Endothelial cell of umbilical vein (primary cell): Measurements from ENCODE around the gene PDCL2. TPM values are rescaled to one million over a fixed set of nuclear protein-coding genes. Genes with fewer than 3 reads are reported as not detected.

ENCODE experiments used
- BruUV-seq: library from RNA; stranded (reverse); fragments of 400-500 nt; replicated peaks from 2 replicates; lab custom pipeline; 2021; lab: Mats Ljungman, UMichigan
- CTCF ChIA-PET: fragments of 300-600, 350-600 bp; sonication (Branson Sonifier 250); formaldehyde crosslinking; loops from one replicate; lab custom pipeline; 2021; ENCODE audit warnings: antibody characterized with exemption, inconsistent platforms; lab: Charles Lee
- POLR2A ChIA-PET: fragments of 300-600, 350-600 bp; sonication (Branson Sonifier 250); formaldehyde crosslinking; loops from one replicate; lab custom pipeline; 2021; ENCODE audit warnings: antibody characterized with exemption, inconsistent platforms; lab: Charles Lee
- DNase-seq: peaks from one replicate; pipeline ENCODE4 v3.0.0-alpha.2; 2011; ENCODE audit warnings: low read depth, low spot score
- FAIRE-seq: peaks from 2 replicates; lab custom pipeline; 2011; peaks lifted over from hg19 to GRCh38; lab: Jason Lieb, UNC
- H2AFZ ChIP-seq: 2 replicates; pipeline ENCODE4 v1.6.0; 2012; ENCODE audit warnings: low read depth, low read length, control low read depth, inconsistent platforms
- H3K27ac ChIP-seq: 2 replicates; pipeline ENCODE4 v1.5.1; 2011; ENCODE audit warnings: low read depth, mild to moderate bottlenecking, control low read depth, low read length, moderate library complexity; ENCODE audit not compliant: insufficient read depth
- H3K27me3 ChIP-seq, 2 experiments: 2 replicates each; pipeline versions ENCODE4 v1.6.0 to v1.6.1; 2011; ENCODE audit warnings: low read length in 2 of 2, mixed read lengths in 1 of 2; ENCODE audit not compliant: control insufficient read depth in 2 of 2, insufficient read depth in 2 of 2
- H3K36me3 ChIP-seq, 2 experiments: 2 replicates in 1 of 2; 3 replicates in 1 of 2; pipeline ENCODE4 v1.5.1; 2011; ENCODE audit warnings: low read length in 2 of 2, mild to moderate bottlenecking in 1 of 2, moderate library complexity in 1 of 2; ENCODE audit not compliant: control insufficient read depth in 2 of 2, insufficient read depth in 2 of 2; ENCODE audit errors: extremely low read depth in 1 of 2
- H3K4me1 ChIP-seq: 3 replicates; pipeline ENCODE4 v1.5.1; 2011; ENCODE audit warnings: mild to moderate bottlenecking, low read length; ENCODE audit not compliant: control insufficient read depth, insufficient read depth; ENCODE audit errors: extremely low read depth
- H3K4me2 ChIP-seq: 2 replicates; pipeline ENCODE4 v1.6.1; 2011; ENCODE audit warnings: low read length, control low read depth, mixed read lengths; ENCODE audit not compliant: insufficient read depth
- H3K4me3 ChIP-seq, 3 experiments: fragments of 200-600 bp in 1 of 3; sonication (generic), shearing (Covaris generic) in 1 of 3; replicated peaks in 1 of 3; 2 replicates each; pipeline ENCODE4 v1.5.1; 2011 to 2016; ENCODE audit warnings: control low read depth in 3 of 3, low read length in 3 of 3, mild to moderate bottlenecking in 2 of 3, inconsistent platforms in 1 of 3, low read depth in 1 of 3, moderate library complexity in 1 of 3; ENCODE audit not compliant: insufficient read depth in 1 of 3
- H3K79me2 ChIP-seq: 2 replicates; pipeline ENCODE4 v1.6.0; 2012; ENCODE audit warnings: low read length, inconsistent platforms; ENCODE audit not compliant: control insufficient read depth, insufficient read depth
- H3K9ac ChIP-seq: replicated peaks from 2 replicates; pipeline ENCODE3; 2011; ENCODE audit warnings: low read length, control low read depth; ENCODE audit not compliant: insufficient read depth; ENCODE audit errors: extremely low read depth
- H3K9me1 ChIP-seq: replicated peaks from 3 replicates; pipeline ENCODE4 v1.6.0; 2011; ENCODE audit warnings: mild to moderate bottlenecking, low read length; ENCODE audit not compliant: control insufficient read depth, insufficient read depth; ENCODE audit errors: extremely low read depth
- H3K9me3 ChIP-seq: replicated peaks from 2 replicates; pipeline ENCODE4 v1.5.1; 2012; ENCODE audit warnings: low read length, inconsistent platforms; ENCODE audit not compliant: control insufficient read depth, insufficient read depth
- H4K20me1 ChIP-seq: replicated peaks from 2 replicates; pipeline ENCODE3; 2011; ENCODE audit warnings: mild to moderate bottlenecking, low read length; ENCODE audit not compliant: control insufficient read depth, insufficient read depth; ENCODE audit errors: extremely low read depth
- EZH2 ChIP-seq: IDR thresholded peaks from 2 replicates; pipeline ENCODE4 v1.6.1; 2012; ENCODE audit warnings: borderline replicate concordance, low read depth, mild to moderate bottlenecking, moderate library complexity, low read length, inconsistent platforms; ENCODE audit not compliant: severe bottlenecking
- FOS ChIP-seq: IDR thresholded peaks from 2 replicates; pipeline ENCODE4 v1.6.1; 2011; ENCODE audit warnings: mild to moderate bottlenecking, low read length, moderate library complexity, borderline replicate concordance; ENCODE audit not compliant: insufficient read depth
- GATA2 ChIP-seq: IDR thresholded peaks from 2 replicates; pipeline ENCODE4 v1.7.0; 2011; ENCODE audit warnings: low read depth, mild to moderate bottlenecking, moderate library complexity, mixed read lengths, low read length; ENCODE audit not compliant: insufficient read length, insufficient read depth
- JUN ChIP-seq: IDR thresholded peaks from 2 replicates; pipeline ENCODE4 v1.6.1; 2011; ENCODE audit warnings: borderline replicate concordance, low read depth; ENCODE audit not compliant: insufficient read length, insufficient read depth
- MYC ChIP-seq: IDR thresholded peaks from one replicate; pipeline ENCODE4 v1.6.1; 2011; ENCODE audit warnings: mild to moderate bottlenecking, low read depth, low read length
- POLR2A ChIP-seq: IDR thresholded peaks from 2 replicates; pipeline ENCODE4 v1.6.1; 2012; ENCODE audit warnings: low read depth, mild to moderate bottlenecking, control low read depth, low read length
- POLR2AphosphoS5 ChIP-seq: IDR thresholded peaks from 2 replicates; pipeline ENCODE4 v1.6.1; 2012; ENCODE audit warnings: low read depth, mild to moderate bottlenecking, control low read depth, low read length, moderate library complexity; ENCODE audit not compliant: insufficient read depth
- dilution Hi-C: fragments of 300-500 bp; cut with MboI; formaldehyde crosslinking; loops from one replicate; pipeline ENCODE4 v1.15.0; 2019; ENCODE audit warnings: low sequenced_read_pairs; ENCODE audit not compliant: extremely low pct_ligation_motif_present
- intact Hi-C: fragments of 100-400 bp; cut with micrococcal nuclease; formaldehyde crosslinking; loops from one replicate; pipeline ENCODE4 v1.10.0; 2022
- polyA plus RNA-seq, 4 experiments: library from polyadenylated mRNA; depleted of rRNA in 3 of 4; stranded (reverse) in 3 of 4; unstranded in 1 of 4; fragments of >200 nt; gene quantifications; 2 replicates each; pipeline versions ENCODE4 v1.2.1 to v1.2.3, GENCODE V29; 2011 to 2012; ENCODE audit warnings: missing spikeins in 1 of 4
- total RNA-seq: library from RNA; stranded (reverse); gene quantifications from 2 replicates; pipeline ENCODE4 v1.2.3, GENCODE V29; 2021
- TF ChIP-seq, protein P1 (sequence below), 2 donors: IDR thresholded peaks; 1 replicate in 1 of 2; 2 replicates in 1 of 2; pipeline ENCODE4 v1.5.1; 2011; ENCODE audit warnings: low read length in 2 of 2, mild to moderate bottlenecking in 2 of 2, moderate library complexity in 2 of 2, control low read depth in 1 of 2, inconsistent platforms in 1 of 2, low read depth in 1 of 2; ENCODE audit not compliant: insufficient read depth in 1 of 2; ENCODE audit errors: extremely low read depth in 1 of 2
- TF ChIP-seq, protein P2 (sequence below): IDR thresholded peaks from 2 replicates; pipeline ENCODE4 v1.6.1; 2011; ENCODE audit not compliant: insufficient read depth, insufficient read length

PDCL2 gene
- total and polyA plus RNA-seq, 2 donors (not counting 3 experiments of a cell fraction or from before 2014, with no cell fraction given), result not detected

DNA sequence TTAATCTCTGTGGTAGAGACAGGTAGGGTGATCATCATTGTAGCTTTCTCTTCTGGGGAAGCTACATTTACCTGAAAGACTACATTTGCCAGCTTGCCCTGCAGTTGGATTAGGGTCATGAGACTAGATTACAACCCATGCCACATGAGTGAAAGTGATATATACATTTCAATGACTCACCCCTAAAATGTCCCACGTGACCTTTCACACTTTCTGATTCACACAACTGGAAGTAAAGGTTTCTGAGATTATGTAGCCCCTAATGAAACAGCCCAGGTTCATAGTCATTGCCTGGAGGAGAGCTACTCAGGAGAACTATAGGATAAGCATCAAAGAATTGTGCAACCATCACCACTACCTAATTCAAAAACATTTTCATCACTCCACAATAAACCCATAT, 17.8 kb downstream of the PDCL2 start:
- intact Hi-C loops (no loop called here), dilution Hi-C loops (no loop called here)
- no peaks in the 10 kb centered on the region for H4K20me1 ChIP-seq
- ChIA-PET POLR2A (no interaction called here), CTCF (interaction anchor here (1.2 to 1.4 kb wide), 2 partner anchors 20 to 603 kb away, joined by 3 read pairs; no protein-coding TSS in a partner anchor)
- peaks cover 3 to 4% of the 10 kb centered on the region in 2 experiments for H3K27me3 ChIP-seq
- BruUV-seq, result no TSS peak
- TF ChIP-seq MYC, result no peak
- TF ChIP-seq, protein P1, sequence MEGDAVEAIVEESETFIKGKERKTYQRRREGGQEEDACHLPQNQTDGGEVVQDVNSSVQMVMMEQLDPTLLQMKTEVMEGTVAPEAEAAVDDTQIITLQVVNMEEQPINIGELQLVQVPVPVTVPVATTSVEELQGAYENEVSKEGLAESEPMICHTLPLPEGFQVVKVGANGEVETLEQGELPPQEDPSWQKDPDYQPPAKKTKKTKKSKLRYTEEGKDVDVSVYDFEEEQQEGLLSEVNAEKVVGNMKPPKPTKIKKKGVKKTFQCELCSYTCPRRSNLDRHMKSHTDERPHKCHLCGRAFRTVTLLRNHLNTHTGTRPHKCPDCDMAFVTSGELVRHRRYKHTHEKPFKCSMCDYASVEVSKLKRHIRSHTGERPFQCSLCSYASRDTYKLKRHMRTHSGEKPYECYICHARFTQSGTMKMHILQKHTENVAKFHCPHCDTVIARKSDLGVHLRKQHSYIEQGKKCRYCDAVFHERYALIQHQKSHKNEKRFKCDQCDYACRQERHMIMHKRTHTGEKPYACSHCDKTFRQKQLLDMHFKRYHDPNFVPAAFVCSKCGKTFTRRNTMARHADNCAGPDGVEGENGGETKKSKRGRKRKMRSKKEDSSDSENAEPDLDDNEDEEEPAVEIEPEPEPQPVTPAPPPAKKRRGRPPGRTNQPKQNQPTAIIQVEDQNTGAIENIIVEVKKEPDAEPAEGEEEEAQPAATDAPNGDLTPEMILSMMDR (IDR thresholded peaks at IDR 0.05; ENCODE audit: extremely low read depth in 1 of 2, insufficient read depth in 1 of 2, low read depth in 1 of 2, low read length in 2 of 2), result no peak
- TF ChIP-seq POLR2A, result no peak
- no peak for TF ChIP-seq POLR2AphosphoS5
- no peak for TF ChIP-seq EZH2
- no peak for TF ChIP-seq JUN
- no peak for TF ChIP-seq FOS
- TF ChIP-seq, protein P2, sequence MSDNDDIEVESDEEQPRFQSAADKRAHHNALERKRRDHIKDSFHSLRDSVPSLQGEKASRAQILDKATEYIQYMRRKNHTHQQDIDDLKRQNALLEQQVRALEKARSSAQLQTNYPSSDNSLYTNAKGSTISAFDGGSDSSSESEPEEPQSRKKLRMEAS, result no peak
- TF ChIP-seq GATA2, result no peak
- no peak overlapping the region for H2AFZ ChIP-seq
- H3K36me3 ChIP-seq, result no peaks in the 10 kb centered on the region
- no peak overlapping the region for H3K4me2 ChIP-seq
- no peaks in the 10 kb centered on the region for H3K9me3 ChIP-seq
- no peaks in the 10 kb centered on the region for H3K9me1 ChIP-seq
- H3K27ac ChIP-seq, result no peak overlapping the region
- no peaks in the 10 kb centered on the region for H3K4me1 ChIP-seq
- DNase-seq (no peak), FAIRE-seq (no peak)
- no peaks in the 10 kb centered on the region for H3K79me2 ChIP-seq
- no peak overlapping the region for H3K9ac ChIP-seq
- H3K4me3 ChIP-seq, result no peak overlapping the region
